Lower leg skin (tissue), 4 donors: Measurements from ENCODE around the gene IMMP2L. TPM values are rescaled to one million over a fixed set of nuclear protein-coding genes. Genes with fewer than 3 reads are reported as not detected.

Experiments used
- DNase-seq, 2 donors: peaks; one replicate each; pipeline ENCODE4 v3.0.0-alpha.2; 2019; ENCODE audit warnings: low spot score in 2 of 2
- H3K4me3 ChIP-seq: fragments of 200-600 bp; sonication (generic); 2 replicates; pipeline ENCODE4 v1.5.1; 2017; ENCODE audit warnings: mild to moderate bottlenecking, low read depth; ENCODE audit not compliant: poor library complexity, severe bottlenecking
- POLR2A ChIP-seq, 2 donors: fragments of 450-650 bp; IDR thresholded peaks; one replicate each; pipeline ENCODE4 v1.6.1; 2016 to 2017; ENCODE audit warnings: antibody characterized with exemption in 2 of 2, mild to moderate bottlenecking in 1 of 2, moderate library complexity in 1 of 2
- WGBS, 2 donors: methylation state at CpG; one replicate each; pipeline ENCODE4 v1.1.5; 2018; 5-methylcytosine and 5-hydroxymethylcytosine counted together
- intact Hi-C: fragments of 100-400 bp; cut with DNase I; formaldehyde crosslinking; loops from one replicate; pipeline ENCODE4 v1.15.0; 2023; ENCODE audit warnings: low total_unique reads
- total RNA-seq, 4 donors: library from RNA; depleted of rRNA; stranded (reverse); fragments of >200 nt; gene quantifications; one replicate each; pipeline ENCODE4 v1.1.0, GENCODE V29; 2016
- TF ChIP-seq, protein P1 (sequence below), 3 donors: fragments of 450-650 bp; IDR thresholded peaks; one replicate each; pipeline ENCODE4 v1.5.1; 2016; ENCODE audit warnings: antibody characterized with exemption in 3 of 3, mild to moderate bottlenecking in 3 of 3, moderate library complexity in 2 of 3

IMMP2L gene
- total RNA-seq, 4 donors from 2014 or later, result 13.6 to 16.8 (median 16.4) TPM

DNA sequence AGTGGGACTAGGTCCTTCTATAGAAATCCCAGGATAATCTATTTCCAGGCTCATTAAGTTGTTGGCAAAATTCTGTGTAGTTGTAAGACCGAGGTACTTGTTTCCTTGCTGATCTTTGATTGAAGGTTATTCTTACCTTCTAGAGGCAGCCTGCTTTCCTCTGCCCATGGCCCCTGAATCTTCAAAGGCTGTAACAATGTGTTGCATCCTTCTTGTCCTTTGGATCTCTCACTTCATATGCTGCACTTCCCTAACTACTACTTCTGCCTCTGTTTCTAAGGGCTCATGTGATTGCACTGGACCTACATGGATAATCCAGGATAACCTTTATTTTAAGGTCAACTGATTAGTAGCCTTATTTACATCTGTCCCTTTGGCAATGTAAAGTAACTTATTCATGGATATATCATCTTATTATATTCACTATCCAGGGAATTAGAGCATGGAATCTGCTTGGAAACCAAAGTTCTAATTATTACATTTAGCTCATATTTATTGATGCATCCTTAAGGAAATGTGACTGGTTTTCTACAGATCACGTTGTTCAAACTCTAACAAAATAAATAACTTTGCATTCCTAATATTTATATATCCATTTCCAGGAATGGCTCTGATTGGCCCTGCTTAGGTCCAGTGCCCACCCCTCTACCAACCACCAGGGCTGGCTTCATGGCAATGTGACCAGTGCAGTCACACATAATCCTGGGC is 85.6 kb downstream of the IMMP2L start:
- no peak overlapping the region for H3K4me3 ChIP-seq
- WGBS, 2 donors, result 83 to 95% methylated on average over 2 of the region's 2 CpGs
- intact Hi-C loops, result no loop called here
- no peak for DNase-seq
- TF ChIP-seq, protein P1, sequence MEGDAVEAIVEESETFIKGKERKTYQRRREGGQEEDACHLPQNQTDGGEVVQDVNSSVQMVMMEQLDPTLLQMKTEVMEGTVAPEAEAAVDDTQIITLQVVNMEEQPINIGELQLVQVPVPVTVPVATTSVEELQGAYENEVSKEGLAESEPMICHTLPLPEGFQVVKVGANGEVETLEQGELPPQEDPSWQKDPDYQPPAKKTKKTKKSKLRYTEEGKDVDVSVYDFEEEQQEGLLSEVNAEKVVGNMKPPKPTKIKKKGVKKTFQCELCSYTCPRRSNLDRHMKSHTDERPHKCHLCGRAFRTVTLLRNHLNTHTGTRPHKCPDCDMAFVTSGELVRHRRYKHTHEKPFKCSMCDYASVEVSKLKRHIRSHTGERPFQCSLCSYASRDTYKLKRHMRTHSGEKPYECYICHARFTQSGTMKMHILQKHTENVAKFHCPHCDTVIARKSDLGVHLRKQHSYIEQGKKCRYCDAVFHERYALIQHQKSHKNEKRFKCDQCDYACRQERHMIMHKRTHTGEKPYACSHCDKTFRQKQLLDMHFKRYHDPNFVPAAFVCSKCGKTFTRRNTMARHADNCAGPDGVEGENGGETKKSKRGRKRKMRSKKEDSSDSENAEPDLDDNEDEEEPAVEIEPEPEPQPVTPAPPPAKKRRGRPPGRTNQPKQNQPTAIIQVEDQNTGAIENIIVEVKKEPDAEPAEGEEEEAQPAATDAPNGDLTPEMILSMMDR (IDR thresholded peaks at IDR 0.05), result no peak
- no peak for TF ChIP-seq POLR2A (IDR thresholded peaks at IDR 0.05)

DNA sequence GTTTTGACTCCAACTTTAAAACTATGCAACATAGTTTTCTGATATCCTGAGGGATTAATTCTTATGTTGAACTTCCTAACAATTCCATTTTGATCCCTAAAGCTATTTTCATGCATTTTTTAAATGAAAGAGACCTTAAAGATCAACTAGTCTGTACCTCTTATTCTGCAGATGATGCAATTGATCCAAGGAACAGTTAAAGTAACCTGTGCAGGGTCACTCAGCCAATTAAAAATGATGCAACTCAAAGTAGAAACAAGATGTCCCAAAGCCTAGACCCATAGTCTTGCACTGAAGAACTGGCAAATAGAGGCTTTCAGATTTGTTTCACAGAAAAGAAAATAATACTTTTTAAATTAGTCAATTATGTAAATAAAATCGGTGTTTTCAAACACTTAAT is 86.3 kb downstream of the IMMP2L start:
- intact Hi-C loops, result no loop called here
- WGBS, 2 donors, result 59 to 74% methylated on average over 1 of the region's 1 CpG
- TF ChIP-seq, protein P1 (IDR thresholded peaks at IDR 0.05), result no peak
- no peak for TF ChIP-seq POLR2A (IDR thresholded peaks at IDR 0.05)
- H3K4me3 ChIP-seq, result no peak overlapping the region
- no peak for DNase-seq

DNA sequence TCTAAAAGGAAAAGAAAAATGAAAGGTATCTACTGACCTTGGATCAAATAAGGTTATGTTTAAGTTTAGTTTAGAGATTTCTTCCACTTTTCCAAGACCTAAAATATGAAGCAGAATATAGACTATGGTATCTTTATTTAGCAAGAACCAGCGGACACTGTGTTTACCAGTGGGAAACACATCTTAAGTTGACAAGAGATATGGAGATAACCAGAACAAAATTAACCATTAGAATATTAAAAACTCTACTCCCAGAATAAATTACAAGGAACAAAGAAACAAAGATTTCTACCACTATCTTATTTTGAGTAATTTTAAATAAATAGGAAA is 86.9 kb downstream of the IMMP2L start:
- H3K4me3 ChIP-seq, result no peak overlapping the region
- no peak for DNase-seq
- TF ChIP-seq, protein P1 (IDR thresholded peaks at IDR 0.05), result no peak
- TF ChIP-seq POLR2A (IDR thresholded peaks at IDR 0.05), result no peak
- WGBS, 2 donors, result 89 to 91% methylated on average over 1 of the region's 1 CpG
- intact Hi-C loops, result no loop called here

DNA sequence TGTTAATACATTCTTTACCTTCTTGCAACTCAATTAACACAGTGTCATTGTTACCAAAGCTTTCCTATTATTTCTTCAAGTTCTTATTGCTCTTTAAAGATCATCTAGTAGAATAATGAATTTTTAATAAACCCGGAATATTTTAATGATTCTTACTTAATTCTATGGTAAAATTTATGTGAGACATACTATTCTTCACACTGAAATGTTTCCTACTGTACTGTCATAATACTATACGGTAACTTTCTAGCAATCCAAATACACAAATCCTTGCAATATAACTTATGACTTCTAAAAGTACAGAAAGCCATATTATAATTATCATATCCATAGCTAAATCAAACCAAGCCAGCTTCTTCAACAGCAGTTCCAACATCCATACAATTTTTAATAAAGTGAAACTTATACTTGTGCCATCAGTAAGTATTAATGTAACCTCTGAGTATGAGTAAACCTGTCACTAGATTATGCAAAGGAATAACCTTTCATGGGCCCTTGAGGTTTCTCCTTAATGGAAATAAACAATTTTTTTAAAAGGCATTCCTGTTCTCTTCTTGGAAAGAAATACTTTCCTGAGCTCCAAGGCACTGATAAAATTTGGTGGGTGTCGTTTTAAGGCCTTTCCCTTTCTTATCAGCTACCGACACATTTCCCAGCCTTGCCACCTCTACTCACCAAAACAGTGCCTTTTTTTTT is 87.4 kb downstream of the IMMP2L start:
- DNase-seq, result no peak
- WGBS, 2 donors, result 75 to 76% methylated on average over 4 of the region's 4 CpGs
- H3K4me3 ChIP-seq, result no peak overlapping the region
- intact Hi-C loops, result no loop called here
- TF ChIP-seq, protein P1 (IDR thresholded peaks at IDR 0.05), result no peak

DNA sequence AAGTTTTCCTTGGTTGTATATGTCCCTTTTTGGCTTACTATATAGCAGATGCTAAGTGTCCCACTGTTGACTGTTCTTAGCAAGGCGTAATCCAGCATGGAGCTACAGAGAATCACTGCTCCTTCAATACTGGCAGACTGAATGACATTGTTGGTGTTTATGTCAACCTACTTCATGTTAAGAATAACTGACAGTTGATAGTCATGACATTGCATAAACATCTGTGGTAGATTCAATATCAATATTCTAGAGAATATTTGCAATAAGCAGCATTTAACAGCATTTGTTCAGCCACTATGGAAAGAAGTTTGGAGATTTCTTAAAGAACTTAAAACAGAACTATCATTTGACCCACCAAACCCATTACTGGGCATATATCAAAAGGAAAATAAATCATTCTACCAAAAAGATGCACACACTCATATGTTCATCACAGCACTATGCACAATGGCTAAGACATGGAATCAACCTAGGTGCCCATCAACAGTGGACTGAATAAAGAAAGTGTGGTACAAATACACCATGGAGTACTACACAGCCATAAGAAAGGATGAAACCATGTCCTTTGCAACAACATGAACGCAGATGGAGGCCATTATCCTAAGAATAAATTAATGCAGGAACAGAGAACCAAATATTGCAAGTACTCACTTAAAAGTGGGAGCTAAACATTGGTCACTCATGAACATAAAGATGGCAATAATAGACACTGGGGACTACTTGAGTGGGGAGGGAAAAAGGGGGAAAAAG is 88.7 kb downstream of the IMMP2L start:
- no peak overlapping the region for H3K4me3 ChIP-seq
- whole genome bisulfite sequencing, 2 donors, result 97 to 98% methylated on average over 2 of the region's 2 CpGs
- intact Hi-C loops, result no loop called here
- TF ChIP-seq, protein P1 (IDR thresholded peaks at IDR 0.05), result no peak
- no peak for TF ChIP-seq POLR2A (IDR thresholded peaks at IDR 0.05)
- no peak for DNase-seq
